GM12864 (cell line): ENCODE results near the gene ELMOD3.
"Not testable (repeated sequence)": the region's sequence is repeated elsewhere in the genome, so short reads cannot be mapped to it uniquely, and the experiment has no call there.

Experiments
- DNase-seq: peaks from one replicate; pipeline ENCODE4 v3.0.0-alpha.2; 2011; ENCODE audit warnings: low read depth
- H3K4me3 ChIP-seq: 2 replicates; pipeline ENCODE4 v1.5.1; 2011; ENCODE audit warnings: mild to moderate bottlenecking, low read depth, low read length, control low read depth
- CTCF ChIP-seq: IDR thresholded peaks from 2 replicates; pipeline ENCODE4 v1.5.1; 2011; ENCODE audit warnings: low read depth, mild to moderate bottlenecking, moderate library complexity, low read length, control low read depth, inconsistent platforms; ENCODE audit errors: missing control alignments

The ELMOD3 gene

GRCh38 chr2:85380048-85380447 is 25.5 kb downstream of the ELMOD3 start:
- H3K4me3 ChIP-seq = no peak overlapping the region
- DNase-seq = no peak
- TF ChIP-seq CTCF = no peak

- H3K4me3 ChIP-seq, DNase-seq: not testable (repeated sequence)
Observed at GRCh38 chr2:85383151-85383550, 28.6 kb downstream of the ELMOD3 start.

GRCh38 chr2:85383850-85384249 is 29.3 kb downstream of the ELMOD3 start:
- no peak overlapping the region for H3K4me3 ChIP-seq
- TF ChIP-seq CTCF = no peak
- DNase-seq = no peak

GRCh38 chr2:85385746-85386145 is 31.2 kb downstream of the ELMOD3 start:
- no peak for TF ChIP-seq CTCF
- no peak for DNase-seq
- H3K4me3 ChIP-seq = no peak overlapping the region

GRCh38 chr2:85387754-85388153 is 33.2 kb downstream of the ELMOD3 start:
- H3K4me3 ChIP-seq = no peak overlapping the region
- no peak for TF ChIP-seq CTCF
- DNase-seq = no peak

- no peak for DNase-seq
- TF ChIP-seq CTCF = no peak
- H3K4me3 ChIP-seq = no peak overlapping the region
Observed at GRCh38 chr2:85388878-85389538, 34.4 kb downstream of the ELMOD3 start.

GRCh38 chr2:85390941-85391669 is 36.5 kb downstream of the ELMOD3 start:
- peak; percentile 89 for TF ChIP-seq CTCF
- no peak overlapping the region for H3K4me3 ChIP-seq
- DNase-seq = no peak
